ENCODE results near the gene GLDN.
"Not testable (repeated sequence)": the region's sequence is repeated elsewhere in the genome, so short reads cannot be mapped to it uniquely, and the experiment has no call there.

Gene GLDN

DNA sequence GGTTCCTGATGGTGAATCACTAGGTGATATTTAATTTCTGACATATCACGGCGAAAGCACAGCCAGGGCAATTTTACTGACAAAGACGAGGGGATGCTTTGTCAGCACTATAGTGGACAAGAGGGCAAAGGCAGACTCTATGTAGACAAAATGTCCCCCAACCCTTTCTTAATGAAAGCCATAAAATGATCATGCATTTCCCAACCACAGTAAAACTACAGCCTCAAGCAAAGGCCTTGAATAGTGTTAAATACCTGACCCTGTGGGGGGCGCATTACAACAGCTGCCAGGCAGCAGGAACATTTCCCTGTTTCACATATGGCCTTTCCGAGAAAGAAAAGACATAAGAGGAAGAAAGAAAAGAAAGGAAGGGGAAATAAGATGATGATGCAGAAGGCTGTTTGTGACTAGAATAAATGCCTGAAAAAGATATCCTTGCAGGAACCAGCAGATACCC, 49.5 kb downstream of the GLDN start:
- DNase-seq, result no peak

GRCh38 chr15:51396921-51397320, 55.5 kb downstream of the GLDN start:
- no peak for DNase-seq

GRCh38 chr15:51398626-51399025, 57.2 kb downstream of the GLDN start:
- DNase-seq, result no peak

DNA sequence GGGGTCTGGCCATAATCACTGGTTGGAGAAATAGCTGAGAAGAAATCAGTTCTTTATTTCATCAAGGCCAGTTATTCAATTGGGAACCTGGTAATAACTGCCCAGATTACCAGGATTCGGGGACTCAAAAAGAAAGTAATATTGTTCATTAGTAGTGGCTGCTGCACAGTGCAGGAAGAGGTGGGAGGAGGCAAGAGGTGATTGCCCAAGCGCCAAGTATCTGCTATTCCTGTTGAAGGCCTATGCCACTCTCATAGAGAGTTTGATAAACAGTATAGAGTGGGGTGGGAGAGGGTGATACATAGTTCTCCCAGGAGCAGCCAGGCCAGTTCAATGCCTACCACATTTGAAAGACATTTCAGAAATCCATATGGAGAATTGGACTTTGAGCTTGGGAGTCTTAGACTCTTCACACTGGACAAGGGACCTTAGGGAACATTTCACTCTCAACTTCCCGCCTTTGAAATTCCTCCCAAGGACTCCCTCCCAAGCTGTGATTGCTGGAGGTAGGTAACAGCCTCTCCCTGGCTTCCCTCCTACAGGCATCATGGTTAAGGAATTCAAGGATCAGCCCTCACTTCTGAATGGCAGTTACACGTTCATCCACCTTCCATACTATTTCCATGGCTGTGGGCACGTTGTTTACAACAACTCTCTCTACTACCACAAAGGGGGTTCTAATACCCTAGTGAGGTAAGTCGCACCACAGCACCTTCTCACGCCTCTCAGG, 59.8 kb downstream of the GLDN start:
- DNase-seq, result no peak

- no peak for DNase-seq
These were observed 60.5 kb downstream of the GLDN start for GRCh38 chr15:51401872-51402517.

DNA sequence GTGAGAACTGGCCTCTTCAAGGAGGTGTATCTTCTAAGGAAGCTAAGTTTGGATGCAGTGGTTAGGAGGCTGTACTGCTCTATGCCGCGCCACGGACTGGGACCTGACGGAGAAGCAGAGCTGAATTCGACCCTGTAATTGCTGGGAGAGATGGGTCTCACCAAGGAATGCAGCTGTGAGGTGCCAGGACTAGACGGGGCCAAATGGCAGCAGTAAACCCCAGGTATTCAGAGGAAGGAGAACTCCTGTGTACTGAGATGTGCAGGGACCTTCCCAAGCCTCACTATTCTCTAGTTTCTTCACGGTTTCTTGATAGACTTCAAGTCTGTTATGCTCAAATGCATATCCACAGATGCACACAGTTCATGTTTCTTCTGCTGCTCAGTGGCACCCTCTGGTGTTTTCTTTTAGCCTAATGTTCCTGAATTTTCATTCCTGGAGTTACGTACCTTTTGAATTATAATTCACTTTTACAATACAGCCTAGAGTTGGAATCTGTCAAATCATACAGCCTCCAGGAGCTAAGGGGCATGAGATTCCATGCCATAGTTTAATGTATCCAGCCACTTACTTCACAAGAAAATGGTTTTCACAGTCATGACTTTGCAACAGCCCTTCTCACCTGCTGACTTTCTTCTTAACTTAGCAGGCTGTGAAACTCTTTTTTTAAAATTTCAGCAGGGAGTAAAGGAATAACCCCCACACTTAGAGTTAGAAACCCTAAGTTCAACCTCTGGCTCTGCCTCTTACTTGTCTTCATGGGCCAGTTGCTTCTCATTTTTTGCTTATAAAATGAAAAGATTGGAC, 61.8 kb downstream of the GLDN start:
- no peak for DNase-seq

GRCh38 chr15:51403946-51404695, 62.7 kb downstream of the GLDN start:
- no peak for DNase-seq

- no peak for DNase-seq
These were observed 64.5 kb downstream of the GLDN start for GRCh38 chr15:51405693-51406523.

- no peak for DNase-seq
These were observed 72.9 kb downstream of the GLDN start for GRCh38 chr15:51414256-51414860.

GRCh38 chr15:51416129-51416528, 74.7 kb downstream of the GLDN start:
- no peak for DNase-seq

- DNase-seq, result not testable (repeated sequence)
These were observed 81.6 kb downstream of the GLDN start for GRCh38 chr15:51423040-51423439.

DNA sequence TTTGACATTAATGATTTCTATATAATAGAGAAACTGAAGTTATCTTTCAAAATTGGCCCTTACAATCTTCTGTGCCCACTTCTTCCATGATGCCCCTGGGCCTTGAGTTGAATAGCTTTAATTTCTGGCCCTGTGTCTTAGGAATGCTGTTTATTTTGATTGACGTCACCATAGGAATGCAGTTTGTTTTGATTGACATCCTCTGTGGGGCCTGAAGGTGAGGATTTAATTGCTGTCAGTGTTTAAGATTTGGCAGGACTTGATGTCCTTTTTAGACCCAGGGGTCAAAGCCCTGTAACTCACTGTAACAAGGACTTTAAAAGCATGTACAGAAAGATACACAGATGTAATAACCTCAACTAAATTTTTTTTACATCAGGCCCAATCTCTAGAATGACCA, 83.3 kb downstream of the GLDN start:
- no peak for DNase-seq

DNA sequence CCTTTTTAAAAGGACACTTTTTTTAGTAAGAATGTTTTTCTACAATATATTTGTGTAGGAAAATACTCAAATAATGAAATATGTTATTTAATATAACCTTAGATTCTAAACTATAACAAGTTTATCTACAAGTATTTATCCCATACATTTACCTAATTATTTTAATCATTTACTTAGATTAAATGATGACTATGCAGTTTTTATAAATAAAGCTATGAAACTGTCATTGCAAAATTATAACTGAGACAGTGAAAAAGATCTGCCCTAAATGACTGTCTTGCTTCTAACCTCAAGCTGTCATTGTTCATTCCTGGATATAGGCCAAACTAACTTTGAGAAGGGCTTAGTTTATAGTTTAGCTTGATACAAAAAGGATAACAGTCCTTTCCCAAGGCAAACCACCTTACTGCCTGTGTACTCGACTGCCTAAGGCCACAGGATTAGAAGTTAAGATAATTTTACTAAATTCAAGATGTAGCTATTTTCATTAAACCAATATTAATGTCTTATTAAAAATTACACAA, 84.1 kb downstream of the GLDN start:
- no peak for DNase-seq

DNA sequence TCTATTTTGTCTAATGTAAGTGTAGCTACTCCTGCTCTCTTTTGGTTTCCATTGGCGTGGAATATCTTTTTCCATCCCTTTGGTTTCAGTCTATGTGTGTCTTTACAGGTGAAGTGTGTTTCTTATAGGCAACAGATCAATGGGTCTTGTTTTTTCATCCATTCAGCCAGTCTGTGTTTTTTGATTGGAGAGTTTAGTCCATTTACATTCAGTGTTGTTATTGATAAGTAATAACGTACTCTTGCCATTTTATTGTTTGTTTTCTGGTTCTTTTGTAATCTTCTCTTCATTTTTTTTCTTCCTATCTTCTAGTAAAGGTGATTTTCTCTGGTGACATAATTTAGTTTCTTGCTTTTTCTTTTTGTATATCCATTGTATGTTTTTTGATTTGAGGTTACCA, 97.1 kb downstream of the GLDN start:
- no peak for DNase-seq

DNA sequence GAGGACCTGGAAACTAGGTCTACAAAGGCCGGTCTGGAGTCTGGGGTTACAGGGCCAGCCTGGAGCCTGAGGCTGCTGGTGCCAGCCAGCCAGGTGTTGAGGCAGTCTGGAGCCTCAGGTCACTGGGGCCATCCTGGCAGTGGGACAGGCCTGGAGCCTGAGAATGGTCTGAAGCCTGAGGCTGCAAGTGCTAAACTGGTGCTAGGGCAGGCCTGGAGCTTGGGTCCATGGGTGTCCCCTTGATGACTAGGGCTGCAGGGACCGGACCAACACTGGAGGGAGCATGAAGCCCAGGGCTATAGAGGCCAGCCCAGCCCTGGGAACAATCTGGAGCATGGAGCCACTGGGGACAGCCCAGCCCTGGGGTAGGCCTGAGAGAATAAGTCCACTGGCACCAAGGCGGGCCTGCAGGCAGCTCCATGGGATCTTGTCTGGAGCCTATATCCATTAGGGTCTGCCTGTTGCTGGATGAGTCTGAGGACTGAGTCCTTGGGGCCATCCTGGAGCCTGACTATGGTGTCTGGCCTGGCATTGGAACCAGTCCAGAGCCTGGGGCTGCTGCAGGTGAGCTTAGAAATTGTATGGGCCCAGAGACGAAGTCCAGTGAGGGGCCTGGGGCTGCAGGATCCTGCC, 101.9 kb downstream of the GLDN start:
- DNase-seq, result no peak

DNA sequence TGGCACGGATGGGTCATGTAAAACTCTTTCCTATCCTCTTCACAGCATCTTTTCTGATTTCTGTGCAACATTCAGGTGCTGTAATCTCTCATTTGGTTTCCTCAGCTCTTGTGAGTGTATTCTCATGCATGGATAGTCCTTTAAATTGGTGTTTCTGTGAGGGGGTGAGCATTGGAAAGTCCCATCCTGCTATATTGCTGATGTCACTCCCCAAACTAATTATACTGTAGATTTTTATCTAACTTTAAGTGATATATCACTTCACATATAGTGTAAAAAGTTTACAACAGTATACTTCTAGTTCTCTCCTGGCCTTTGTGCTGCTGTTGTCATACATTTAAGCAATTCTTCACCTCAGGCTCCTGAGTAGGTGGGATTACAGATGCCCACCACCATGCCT, 102.7 kb downstream of the GLDN start:
- DNase-seq, result no peak

- DNase-seq, result no peak
These were observed 103.4 kb downstream of the GLDN start for GRCh38 chr15:51444807-51445206.

- DNase-seq, result not testable (repeated sequence)
These were observed 104.7 kb downstream of the GLDN start for GRCh38 chr15:51446029-51446744.

DNA sequence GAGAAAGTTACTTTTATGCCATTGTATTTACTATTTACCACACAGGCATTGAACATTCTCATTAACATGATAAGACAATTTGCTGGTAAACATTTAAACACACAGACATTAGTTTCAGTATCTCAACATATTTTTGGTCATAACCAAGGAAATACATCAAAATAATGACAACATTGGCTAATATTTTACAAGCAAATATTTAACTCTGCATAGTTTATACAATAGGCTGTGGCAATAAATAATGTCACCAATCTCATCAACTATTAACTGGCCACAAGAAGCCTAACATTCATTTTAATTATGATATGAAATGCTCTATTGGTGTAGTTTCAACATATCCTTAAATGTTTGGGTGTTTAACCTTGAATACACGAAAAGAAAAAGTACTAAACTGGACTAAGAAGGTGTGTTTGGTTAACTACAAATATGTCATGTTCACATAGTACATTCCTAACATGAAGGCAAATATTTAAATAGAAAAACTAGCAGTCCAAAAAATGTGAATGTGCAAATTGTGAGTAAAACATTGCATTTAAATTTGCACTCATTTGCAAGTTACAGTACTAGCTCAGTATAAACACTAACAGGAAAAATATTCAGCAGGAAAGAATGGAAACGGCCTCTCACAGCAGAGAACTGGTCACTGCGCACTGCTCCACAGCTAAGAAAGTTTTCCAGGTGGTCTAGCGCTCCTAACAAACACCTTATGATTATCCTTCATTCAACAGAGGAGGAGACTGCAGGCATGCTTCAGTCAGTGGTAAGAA, 106.6 kb downstream of the GLDN start:
- no peak for DNase-seq

All from central memory CD4-positive, alpha-beta T cell (primary cell).